Endothelial cell of umbilical vein (primary cell): ENCODE data around the gene SPATA33.

Experiments used
- EZH2 ChIP-seq: IDR thresholded peaks from 2 replicates; pipeline ENCODE4 v1.6.1; 2012; ENCODE audit warnings: borderline replicate concordance, low read depth, mild to moderate bottlenecking, moderate library complexity, low read length, inconsistent platforms; ENCODE audit not compliant: severe bottlenecking
- FOS ChIP-seq: IDR thresholded peaks from 2 replicates; pipeline ENCODE4 v1.6.1; 2011; ENCODE audit warnings: mild to moderate bottlenecking, low read length, moderate library complexity, borderline replicate concordance; ENCODE audit not compliant: insufficient read depth
- MAX ChIP-seq: IDR thresholded peaks from 2 replicates; pipeline ENCODE4 v1.6.1; 2011; ENCODE audit not compliant: insufficient read depth, insufficient read length
- MYC ChIP-seq: IDR thresholded peaks from one replicate; pipeline ENCODE4 v1.6.1; 2011; ENCODE audit warnings: mild to moderate bottlenecking, low read depth, low read length
- POLR2A ChIP-seq: IDR thresholded peaks from 2 replicates; pipeline ENCODE4 v1.6.1; 2012; ENCODE audit warnings: low read depth, mild to moderate bottlenecking, control low read depth, low read length
- POLR2AphosphoS5 ChIP-seq: IDR thresholded peaks from 2 replicates; pipeline ENCODE4 v1.6.1; 2012; ENCODE audit warnings: low read depth, mild to moderate bottlenecking, control low read depth, low read length, moderate library complexity; ENCODE audit not compliant: insufficient read depth
- TF ChIP-seq, protein P1 (sequence below), 2 donors: IDR thresholded peaks; 1 replicate in 1 of 2; 2 replicates in 1 of 2; pipeline ENCODE4 v1.5.1; 2011; ENCODE audit warnings: low read length in 2 of 2, mild to moderate bottlenecking in 2 of 2, moderate library complexity in 2 of 2, control low read depth in 1 of 2, inconsistent platforms in 1 of 2, low read depth in 1 of 2; ENCODE audit not compliant: insufficient read depth in 1 of 2; ENCODE audit errors: extremely low read depth in 1 of 2

- TF ChIP-seq, protein P1, sequence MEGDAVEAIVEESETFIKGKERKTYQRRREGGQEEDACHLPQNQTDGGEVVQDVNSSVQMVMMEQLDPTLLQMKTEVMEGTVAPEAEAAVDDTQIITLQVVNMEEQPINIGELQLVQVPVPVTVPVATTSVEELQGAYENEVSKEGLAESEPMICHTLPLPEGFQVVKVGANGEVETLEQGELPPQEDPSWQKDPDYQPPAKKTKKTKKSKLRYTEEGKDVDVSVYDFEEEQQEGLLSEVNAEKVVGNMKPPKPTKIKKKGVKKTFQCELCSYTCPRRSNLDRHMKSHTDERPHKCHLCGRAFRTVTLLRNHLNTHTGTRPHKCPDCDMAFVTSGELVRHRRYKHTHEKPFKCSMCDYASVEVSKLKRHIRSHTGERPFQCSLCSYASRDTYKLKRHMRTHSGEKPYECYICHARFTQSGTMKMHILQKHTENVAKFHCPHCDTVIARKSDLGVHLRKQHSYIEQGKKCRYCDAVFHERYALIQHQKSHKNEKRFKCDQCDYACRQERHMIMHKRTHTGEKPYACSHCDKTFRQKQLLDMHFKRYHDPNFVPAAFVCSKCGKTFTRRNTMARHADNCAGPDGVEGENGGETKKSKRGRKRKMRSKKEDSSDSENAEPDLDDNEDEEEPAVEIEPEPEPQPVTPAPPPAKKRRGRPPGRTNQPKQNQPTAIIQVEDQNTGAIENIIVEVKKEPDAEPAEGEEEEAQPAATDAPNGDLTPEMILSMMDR (IDR thresholded peaks at IDR 0.05; ENCODE audit: extremely low read depth in 1 of 2, insufficient read depth in 1 of 2, low read depth in 1 of 2, low read length in 2 of 2): no peak
- TF ChIP-seq POLR2AphosphoS5: no peak
- TF ChIP-seq POLR2A: no peak
- no peak for TF ChIP-seq FOS
- no peak for TF ChIP-seq EZH2
- TF ChIP-seq MYC: no peak
- TF ChIP-seq MAX: no peak
Observed at GRCh38 chr16:89691986-89692569, 34.4 kb downstream of the SPATA33 start.
